GF-D8 (cell line): ENCODE measurements around the gene HS2ST1.
"Not testable (repeated sequence)": the region's sequence is repeated elsewhere in the genome, so short reads cannot be mapped to it uniquely, and the experiment has no call there.

Experiments used
- DNase-seq: peaks from one replicate; lab custom pipeline; 2025; lab: John Stamatoyannopoulos, UW

The HS2ST1 gene

GRCh38 chr1:87066708-87067107 is 152.3 kb downstream of the HS2ST1 start:
- DNase-seq, result not testable (repeated sequence)

DNA sequence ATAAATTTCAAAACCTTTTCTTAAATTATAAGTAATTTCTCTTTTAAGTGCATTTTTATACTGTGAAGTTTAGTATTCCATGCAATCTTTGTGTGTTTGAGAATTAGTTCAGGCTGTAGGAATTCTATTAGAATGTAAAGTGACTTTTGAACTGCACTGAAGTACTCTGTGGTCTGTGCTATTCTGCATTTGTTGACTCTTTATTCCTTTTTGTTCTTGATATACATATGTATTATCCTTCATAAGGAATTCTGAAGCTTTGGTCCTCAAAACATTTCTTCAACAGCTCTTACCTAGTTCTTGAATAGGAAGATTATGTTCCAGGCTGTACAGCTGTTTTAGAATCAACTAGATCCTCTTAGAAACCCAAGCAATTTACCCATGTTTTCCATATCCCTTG is 158.0 kb downstream of the HS2ST1 start:
- no peak for DNase-seq

DNA sequence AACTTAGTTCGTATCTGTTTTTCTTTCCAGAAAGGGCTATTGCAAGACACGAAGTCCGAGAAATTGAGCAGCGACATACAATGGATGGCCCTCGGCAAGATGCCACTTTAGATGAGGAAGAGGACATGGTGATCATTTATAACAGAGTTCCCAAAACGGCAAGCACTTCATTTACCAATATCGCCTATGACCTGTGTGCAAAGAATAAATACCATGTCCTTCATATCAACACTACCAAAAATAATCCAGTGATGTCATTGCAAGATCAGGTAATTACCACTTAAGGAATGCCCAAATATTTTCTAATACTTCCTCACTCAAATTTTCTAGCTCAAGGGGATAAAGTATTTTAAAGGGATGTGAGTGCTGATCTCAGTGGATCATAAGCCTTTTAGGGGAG is 158.5 kb downstream of the HS2ST1 start:
- DNase-seq, result no peak

DNA sequence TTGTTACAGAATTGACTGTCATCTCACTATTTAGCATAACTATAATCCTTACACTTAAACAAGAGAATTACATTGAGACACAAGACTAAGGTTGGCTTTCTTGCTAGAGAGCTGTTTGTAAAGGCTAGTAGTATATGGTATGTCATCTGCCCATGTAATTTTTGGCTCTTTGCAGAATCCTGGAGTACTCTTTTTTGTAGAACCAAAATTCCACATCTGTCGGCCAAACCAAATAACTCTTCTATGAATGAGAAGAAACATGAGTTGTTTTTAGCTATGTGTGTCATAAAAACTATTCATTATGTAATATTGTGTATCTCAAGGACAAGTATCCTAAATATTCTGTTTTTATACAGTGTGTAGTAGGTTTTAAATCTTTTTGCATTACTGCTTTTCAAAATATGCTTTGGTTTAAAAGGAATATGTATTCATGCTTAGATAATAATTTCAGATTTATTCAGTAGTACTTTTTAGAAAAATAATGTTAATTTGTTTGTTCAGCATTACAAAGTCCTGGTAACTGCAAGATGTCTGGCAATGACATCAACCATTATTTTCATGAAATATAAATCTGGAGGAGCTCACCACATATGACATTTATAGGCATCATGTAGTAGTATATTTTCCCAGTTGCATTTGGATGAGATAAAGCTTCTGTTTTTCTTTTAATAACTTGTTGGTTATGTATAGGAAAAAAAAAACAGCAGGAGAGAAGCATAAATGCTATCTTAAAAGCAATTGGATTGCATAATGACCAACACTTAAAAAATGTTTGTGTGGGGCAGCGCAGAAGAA is 159.8 kb downstream of the HS2ST1 start:
- DNase-seq, result no peak

- no peak for DNase-seq
Measured at GRCh38 chr1:87077959-87078639, 163.7 kb downstream of the HS2ST1 start.

DNA sequence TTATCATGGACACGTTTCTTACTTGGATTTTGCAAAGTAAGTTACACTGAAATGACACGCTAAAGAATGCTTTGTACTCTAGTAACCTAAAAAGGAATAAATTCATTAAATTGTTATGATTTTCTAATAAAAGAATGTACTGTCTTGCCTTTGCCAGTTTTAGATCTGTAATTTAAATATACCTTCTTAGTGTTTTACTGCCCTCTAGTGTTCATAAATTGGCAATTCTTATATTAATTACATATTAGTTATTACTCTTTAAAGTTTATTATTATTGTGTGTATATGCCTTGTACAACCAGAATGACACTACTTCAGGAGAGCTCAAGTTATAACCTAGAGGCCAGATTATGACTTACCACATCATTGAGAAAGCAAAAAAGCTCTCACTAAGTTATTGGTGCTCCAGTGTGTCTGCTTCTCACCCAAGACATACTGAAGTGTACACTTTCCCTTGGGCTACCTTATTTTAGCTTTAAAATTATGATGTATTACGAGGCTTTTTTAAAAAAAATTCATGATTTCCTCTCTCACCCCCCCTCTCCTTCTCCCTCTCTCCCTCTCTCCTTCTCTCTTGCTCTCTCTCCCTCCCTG is 169.9 kb downstream of the HS2ST1 start:
- peak; percentile 12 for DNase-seq

DNA sequence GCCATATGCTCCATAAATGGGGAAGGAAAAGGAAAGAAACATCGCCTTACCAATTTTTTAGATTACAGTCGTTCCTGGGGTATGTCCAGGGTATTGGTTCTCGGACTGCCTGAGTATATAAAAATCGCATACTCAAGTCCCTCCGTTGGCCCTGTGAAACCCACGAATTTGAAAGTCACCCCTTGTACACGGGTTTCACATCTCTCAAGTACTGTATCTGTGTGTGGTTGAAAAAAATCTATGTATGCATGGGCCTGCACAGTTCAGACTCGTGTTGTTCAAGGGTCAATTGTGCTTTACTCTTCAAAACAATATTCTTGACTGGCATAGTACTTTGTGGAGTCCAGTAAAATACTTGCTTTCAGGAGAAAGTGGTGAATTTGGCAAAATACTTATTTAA is 171.7 kb downstream of the HS2ST1 start:
- no peak for DNase-seq

GRCh38 chr1:87089070-87089736 is 174.8 kb downstream of the HS2ST1 start:
- DNase-seq, result no peak

GRCh38 chr1:87089823-87090222 is 175.4 kb downstream of the HS2ST1 start:
- DNase-seq, result no peak

DNA sequence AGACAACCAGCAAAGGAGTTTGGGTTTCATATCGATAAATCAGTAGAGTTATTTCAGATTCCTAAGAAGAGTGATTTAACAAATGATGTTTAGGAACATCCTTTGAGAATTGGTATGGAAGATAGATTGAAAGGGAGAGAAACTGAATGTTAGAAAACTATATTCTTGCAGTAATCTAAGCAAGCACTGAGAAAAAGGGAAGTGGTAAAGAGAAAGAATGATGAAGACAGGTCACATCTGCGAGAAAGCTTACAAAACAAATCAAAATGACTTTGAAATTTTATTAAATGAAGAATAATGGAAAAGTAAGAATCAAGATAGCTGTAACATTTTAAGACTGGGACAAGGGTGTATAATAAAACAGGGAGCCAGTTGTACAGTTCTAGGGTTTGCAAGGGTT is 177.0 kb downstream of the HS2ST1 start:
- peak; percentile 29 for DNase-seq

GRCh38 chr1:87092846-87093245 is 178.4 kb downstream of the HS2ST1 start:
- no peak for DNase-seq

DNA sequence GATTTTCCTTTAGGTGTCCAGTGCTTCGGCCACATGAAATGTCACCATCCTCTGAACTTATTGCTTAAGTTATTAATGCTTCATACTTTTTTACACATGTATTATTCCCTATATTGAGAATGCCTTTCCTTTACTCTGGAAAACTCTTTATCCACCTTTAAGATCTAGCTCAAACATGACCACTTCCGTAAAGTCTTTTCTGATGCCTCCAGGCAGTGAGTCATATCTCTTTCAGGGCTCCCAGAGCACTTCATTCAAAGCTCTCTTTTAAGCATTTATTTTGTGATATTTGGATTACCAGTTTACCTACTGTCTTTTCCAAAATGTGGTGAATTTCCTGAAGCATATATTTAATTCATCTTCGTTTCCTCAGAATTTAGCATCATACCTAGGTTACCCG is 178.9 kb downstream of the HS2ST1 start:
- no peak for DNase-seq

DNA sequence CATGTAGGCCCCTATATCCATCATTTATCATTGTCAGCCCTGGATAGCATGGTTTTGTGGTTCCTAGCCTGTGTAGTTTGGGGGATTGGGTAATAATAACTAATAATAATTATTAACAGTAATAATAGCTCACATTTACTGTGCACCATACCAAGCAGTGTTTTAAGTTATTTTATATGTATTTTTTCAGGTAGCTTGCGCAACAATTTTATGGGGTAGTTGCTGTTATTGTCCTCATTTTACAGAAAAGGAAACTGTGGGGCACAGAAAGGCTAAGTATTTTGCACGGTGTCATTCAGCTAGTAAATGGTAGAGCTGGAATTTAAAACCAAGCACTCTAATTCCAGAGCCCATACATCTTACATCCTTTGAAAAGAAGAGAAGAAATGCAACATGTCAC is 179.8 kb downstream of the HS2ST1 start:
- no peak for DNase-seq

GRCh38 chr1:87100271-87100670 is 185.8 kb downstream of the HS2ST1 start:
- no peak for DNase-seq

GRCh38 chr1:87103074-87103473 is 188.6 kb downstream of the HS2ST1 start:
- DNase-seq, result no peak

DNA sequence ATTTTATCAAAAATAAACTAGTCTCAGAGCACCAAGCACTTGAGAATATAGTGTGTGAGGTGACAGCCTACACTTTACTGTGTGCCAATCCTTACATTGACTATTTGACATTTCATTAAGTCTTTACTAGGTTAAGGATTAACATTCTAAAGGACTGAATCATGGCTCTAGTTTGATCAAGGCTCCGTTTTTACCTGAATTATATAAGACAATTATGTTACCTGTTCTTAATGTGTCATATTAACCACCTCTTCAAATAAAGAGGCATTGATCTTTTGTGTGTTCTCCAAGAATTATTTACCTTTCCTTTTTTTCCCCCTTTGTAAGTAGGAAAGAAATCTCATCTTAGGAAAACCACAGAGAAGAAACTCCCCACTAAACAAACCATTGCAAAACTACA is 189.7 kb downstream of the HS2ST1 start:
- no peak for DNase-seq

DNA sequence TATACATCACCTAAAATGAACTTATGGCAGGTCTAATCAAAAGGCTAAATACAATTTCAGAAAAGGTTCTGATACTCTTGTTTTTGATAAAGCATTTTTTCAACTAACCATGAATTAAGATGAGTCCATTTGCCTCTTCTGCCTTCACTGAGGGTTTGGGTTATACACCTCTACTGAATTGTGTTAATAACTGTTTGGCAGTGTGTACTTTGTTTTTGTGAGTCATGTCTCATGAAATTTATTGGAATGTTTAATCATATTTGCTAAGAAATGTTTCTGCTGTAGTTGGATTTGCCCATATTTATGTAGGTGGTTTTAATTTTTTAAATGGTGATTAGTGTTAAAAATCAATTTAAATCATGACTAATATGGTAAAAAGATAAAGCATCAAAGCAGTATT is 190.5 kb downstream of the HS2ST1 start:
- DNase-seq, result no peak

- no peak for DNase-seq
Measured at GRCh38 chr1:87106144-87106543, 191.7 kb downstream of the HS2ST1 start.

GRCh38 chr1:87106867-87107266 is 192.4 kb downstream of the HS2ST1 start:
- DNase-seq, result no peak

DNA sequence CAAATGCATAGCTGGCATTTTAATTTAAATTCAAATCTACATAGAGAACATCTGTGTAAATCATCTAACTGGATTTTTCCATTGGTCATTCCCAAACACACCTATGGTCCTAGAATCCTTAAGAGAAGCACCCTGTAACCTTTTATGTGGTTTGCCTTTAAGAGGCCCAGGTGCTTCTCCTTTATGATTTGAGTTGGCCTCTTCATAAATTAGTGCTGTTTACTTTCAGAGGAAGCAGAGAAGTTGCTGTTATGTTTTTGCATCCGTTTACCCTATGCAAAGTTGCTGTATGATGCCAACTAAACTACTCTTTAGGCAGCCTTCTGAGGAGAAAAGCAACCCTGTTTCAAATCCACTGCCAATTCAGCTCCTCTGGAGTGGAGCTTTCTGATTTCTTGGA is 193.8 kb downstream of the HS2ST1 start:
- DNase-seq, result no peak

GRCh38 chr1:87108814-87109411 is 194.5 kb downstream of the HS2ST1 start:
- DNase-seq, result no peak

GRCh38 chr1:87111659-87112371 is 197.4 kb downstream of the HS2ST1 start:
- no peak for DNase-seq
